22Rv1 (cell line): ENCODE measurements around the gene BEST2.
A peak's percentile ranks its signal among the peaks of the same experiment; 100 is the strongest.

Source experiments
- H3K27ac ChIP-seq: fragments of 450-650 bp; 2 replicates; pipeline ENCODE4 v1.5.1; 2017
- ZFX ChIP-seq: fragments of 450-650 bp; IDR thresholded peaks from 2 replicates; pipeline ENCODE4 v1.6.1; 2017; ENCODE audit warnings: antibody characterized with exemption, borderline replicate concordance
- TF ChIP-seq, protein P1 (sequence below): fragments of 450-650 bp; IDR thresholded peaks from 2 replicates; pipeline ENCODE4 v1.5.1; 2017; ENCODE audit warnings: mild to moderate bottlenecking

BEST2 gene

DNA sequence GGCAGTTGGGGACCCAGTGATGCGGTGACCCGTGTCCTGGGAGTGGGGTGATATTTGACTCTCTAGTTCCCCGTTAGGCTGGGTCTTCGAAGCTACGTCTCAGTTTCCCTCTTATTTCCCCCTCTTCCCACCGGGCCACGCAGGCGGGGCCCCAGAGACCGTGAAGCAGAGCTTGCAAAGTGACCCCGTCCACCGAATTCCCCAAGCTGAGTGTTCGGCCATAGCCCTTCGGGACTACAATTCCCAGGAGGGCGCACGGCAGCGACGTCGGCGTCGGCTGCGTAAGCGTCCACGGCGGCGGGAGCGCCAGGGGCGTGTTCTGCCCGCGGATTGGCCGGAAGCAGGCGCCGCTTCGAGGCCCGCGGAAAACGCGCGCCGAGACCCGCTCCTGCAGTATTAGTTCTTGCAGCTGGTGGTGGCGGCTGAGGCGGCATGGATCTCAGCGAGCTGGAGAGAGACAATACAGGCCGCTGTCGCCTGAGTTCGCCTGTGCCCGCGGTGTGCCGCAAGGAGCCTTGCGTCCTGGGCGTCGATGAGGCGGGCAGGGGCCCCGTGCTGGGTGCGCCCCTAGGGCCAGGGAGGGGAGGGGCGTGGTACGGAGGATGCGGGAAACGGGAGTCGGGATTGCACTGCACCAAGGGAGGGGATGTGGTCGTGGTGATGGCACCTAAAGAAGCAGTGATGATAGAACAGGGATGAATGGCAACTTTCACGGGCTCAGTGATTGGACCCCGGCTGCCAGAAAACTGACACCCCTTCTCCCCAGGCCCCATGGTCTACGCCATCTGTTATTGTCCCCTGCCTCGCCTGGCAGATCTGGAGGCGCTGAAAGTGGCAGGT is 54.9 kb downstream of the BEST2 start, which contains the start of gene RNASEH2A:
Gene RNASEH2A (plus strand): TSS at position 343 of the 840 bp plus-strand sequence. CDS start 90 bp downstream, at position 433.
- TF ChIP-seq, protein P1, sequence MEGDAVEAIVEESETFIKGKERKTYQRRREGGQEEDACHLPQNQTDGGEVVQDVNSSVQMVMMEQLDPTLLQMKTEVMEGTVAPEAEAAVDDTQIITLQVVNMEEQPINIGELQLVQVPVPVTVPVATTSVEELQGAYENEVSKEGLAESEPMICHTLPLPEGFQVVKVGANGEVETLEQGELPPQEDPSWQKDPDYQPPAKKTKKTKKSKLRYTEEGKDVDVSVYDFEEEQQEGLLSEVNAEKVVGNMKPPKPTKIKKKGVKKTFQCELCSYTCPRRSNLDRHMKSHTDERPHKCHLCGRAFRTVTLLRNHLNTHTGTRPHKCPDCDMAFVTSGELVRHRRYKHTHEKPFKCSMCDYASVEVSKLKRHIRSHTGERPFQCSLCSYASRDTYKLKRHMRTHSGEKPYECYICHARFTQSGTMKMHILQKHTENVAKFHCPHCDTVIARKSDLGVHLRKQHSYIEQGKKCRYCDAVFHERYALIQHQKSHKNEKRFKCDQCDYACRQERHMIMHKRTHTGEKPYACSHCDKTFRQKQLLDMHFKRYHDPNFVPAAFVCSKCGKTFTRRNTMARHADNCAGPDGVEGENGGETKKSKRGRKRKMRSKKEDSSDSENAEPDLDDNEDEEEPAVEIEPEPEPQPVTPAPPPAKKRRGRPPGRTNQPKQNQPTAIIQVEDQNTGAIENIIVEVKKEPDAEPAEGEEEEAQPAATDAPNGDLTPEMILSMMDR, result no peak
- no peak for TF ChIP-seq ZFX
- H3K27ac ChIP-seq, result peak within 1 kb of the TSS; percentile 75
